Measurements from ENCODE around the gene UGT1A3. TPM values are rescaled to one million over a fixed set of nuclear protein-coding genes. Genes with fewer than 3 reads are reported as not detected.

Gene UGT1A3
- total and polyA plus RNA-seq, 2 donors (not counting 1 experiment from before 2014, with no cell fraction given): not detected

DNA sequence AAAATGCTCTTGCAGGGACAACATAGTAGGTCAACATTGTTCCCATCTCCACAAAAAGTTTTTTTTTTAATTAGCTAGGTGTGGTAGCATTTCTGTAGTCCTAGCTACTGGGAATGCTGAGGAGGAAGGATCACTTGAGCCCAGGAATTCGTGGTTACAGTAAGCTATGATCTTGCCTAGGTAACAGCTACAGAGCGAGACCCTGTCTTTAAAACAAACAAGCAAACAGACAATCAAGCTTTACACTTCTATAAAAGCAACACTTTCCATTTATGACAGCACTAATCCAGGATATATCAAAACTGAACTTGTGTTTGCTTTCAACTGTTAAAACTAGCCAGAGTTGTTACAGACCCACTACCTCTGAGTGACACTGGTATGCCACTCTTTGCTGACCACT, 12.0 kb downstream of the UGT1A3 start:
- Mint-ChIP-seq H3K4me1 (no peaks in the 10 kb centered on the region), H3K27ac (no peak overlapping the region), H3K27me3 (peaks cover 45% of the 10 kb centered on the region), H3K9me3 (ENCODE audit: insufficient read depth) (no peaks in the 10 kb centered on the region), H3K4me3 (no peak overlapping the region)
- no peak overlapping the region for H3K4me3 ChIP-seq (ENCODE audit: control extremely low read depth in 1 of 5, extremely low read depth in 1 of 5, insufficient read depth in 1 of 5, low read depth in 2 of 5, low read length in 4 of 5)
- no peak for DNase-seq
- H3K27me3 ChIP-seq (replicated peaks in 1 of 4; ENCODE audit: control extremely low read depth in 1 of 4, control insufficient read depth in 3 of 4, insufficient read depth in 4 of 4, low read length in 3 of 4): peaks cover 0 to 2% (median 0%) of the 10 kb centered on the region in 4 experiments
- POLR2A ChIA-PET: no interaction called here
- no peak overlapping the region for H2AFZ ChIP-seq (ENCODE audit: insufficient read depth, low read depth, low read length, poor library complexity, severe bottlenecking)
- no peaks in the 10 kb centered on the region for H3K79me2 ChIP-seq (ENCODE audit: control insufficient read depth, insufficient read depth, low read length)
- H3K9me3 ChIP-seq (ENCODE audit: control extremely low read depth in 1 of 3, control insufficient read depth in 2 of 3, insufficient read depth in 1 of 3, low read length in 2 of 3): peaks cover 0 to 8% (median 0%) of the 10 kb centered on the region in 3 donors
- no peak overlapping the region for H3K9ac ChIP-seq (ENCODE audit: low read length)
- CTCF ChIA-PET: interaction anchor here (0.6 kb wide), 1 partner anchor 1316 kb away, joined by 5 read pairs; no protein-coding TSS in a partner anchor
- H3K36me3 ChIP-seq (replicated peaks in 1 of 2; ENCODE audit: control extremely low read depth in 1 of 2, control insufficient read depth in 1 of 2, extremely low read depth in 1 of 2, insufficient read depth in 2 of 2, low read length in 1 of 2): no peaks in the 10 kb centered on the region
- WGBS (ENCODE audit: insufficient coverage): no CpG with 5 or more reads among the region's 2 CpGs
- H3K27ac ChIP-seq (ENCODE audit: low read length in 2 of 2): no peak overlapping the region
- no peaks in the 10 kb centered on the region for H3K4me1 ChIP-seq (ENCODE audit: control insufficient read depth in 2 of 2, insufficient read depth in 2 of 2, low read length in 2 of 2)
- no peak for ATAC-seq (ENCODE audit: low read depth)
- no peak overlapping the region for H3K4me2 ChIP-seq (replicated peaks; ENCODE audit: low read depth, low read length, poor library complexity, severe bottlenecking)
- intact Hi-C loops (cut with micrococcal nuclease): no loop called here
- no peak for TF ChIP-seq EZH2 (IDR thresholded peaks at IDR 0.05; ENCODE audit: borderline replicate concordance, insufficient read depth, low read depth, low read length, poor library complexity, severe bottlenecking)
- TF ChIP-seq, protein P1, sequence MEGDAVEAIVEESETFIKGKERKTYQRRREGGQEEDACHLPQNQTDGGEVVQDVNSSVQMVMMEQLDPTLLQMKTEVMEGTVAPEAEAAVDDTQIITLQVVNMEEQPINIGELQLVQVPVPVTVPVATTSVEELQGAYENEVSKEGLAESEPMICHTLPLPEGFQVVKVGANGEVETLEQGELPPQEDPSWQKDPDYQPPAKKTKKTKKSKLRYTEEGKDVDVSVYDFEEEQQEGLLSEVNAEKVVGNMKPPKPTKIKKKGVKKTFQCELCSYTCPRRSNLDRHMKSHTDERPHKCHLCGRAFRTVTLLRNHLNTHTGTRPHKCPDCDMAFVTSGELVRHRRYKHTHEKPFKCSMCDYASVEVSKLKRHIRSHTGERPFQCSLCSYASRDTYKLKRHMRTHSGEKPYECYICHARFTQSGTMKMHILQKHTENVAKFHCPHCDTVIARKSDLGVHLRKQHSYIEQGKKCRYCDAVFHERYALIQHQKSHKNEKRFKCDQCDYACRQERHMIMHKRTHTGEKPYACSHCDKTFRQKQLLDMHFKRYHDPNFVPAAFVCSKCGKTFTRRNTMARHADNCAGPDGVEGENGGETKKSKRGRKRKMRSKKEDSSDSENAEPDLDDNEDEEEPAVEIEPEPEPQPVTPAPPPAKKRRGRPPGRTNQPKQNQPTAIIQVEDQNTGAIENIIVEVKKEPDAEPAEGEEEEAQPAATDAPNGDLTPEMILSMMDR (IDR thresholded peaks at IDR 0.05): no peak
- H4K20me1 ChIP-seq (ENCODE audit: control insufficient read depth, insufficient read depth, low read length, poor library complexity, severe bottlenecking): no peaks in the 10 kb centered on the region

DNA sequence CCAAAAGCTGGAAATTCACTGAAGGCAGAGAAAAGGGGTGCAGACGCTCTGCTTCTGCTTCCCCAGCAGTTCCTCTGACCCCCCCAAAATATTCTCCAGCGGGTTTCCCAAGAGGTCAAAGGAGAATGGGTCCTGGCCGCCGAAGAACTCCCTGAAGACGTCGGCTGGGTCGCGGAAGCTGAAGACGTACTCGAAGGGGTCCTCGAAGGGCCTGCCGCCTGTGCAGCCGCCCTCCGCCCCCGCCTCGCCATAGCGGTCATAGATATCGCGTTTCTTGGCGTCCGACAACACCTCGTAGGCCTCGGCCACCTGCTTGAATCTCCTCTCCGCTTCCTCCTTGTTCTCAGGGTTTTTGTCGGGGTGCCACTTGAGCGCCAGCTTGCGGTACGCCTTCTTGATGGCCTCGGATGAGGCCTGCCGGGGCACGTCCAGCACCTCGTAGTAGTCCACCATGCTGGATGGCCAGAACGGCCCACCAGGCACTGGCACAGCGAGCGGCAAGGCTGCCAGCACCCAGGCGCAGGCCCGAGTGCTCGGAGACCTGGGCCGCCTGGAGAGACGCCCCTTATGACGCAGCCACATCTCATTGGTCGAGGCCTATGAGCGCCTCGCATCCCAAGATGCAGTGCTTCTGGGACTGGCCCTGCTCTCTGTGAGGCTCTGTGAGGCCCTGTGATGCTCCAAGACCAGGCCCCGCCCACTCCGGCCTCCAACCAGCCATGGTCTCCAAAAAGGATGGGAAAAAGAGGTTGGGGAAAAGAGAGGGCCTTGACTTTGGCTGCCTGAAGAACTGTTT, 14.8 kb downstream of the UGT1A3 start:
- DNase-seq (no peak), ATAC-seq (ENCODE audit: low read depth) (no peak)
- Histone ChIP-seq H3K27ac (ENCODE audit: low read length in 2 of 2) (no peak overlapping the region), H3K36me3 (replicated peaks in 1 of 2; ENCODE audit: control extremely low read depth in 1 of 2, control insufficient read depth in 1 of 2, extremely low read depth in 1 of 2, insufficient read depth in 2 of 2, low read length in 1 of 2) (no peaks in the 10 kb centered on the region), H3K4me1 (ENCODE audit: control insufficient read depth in 2 of 2, insufficient read depth in 2 of 2, low read length in 2 of 2) (no peaks in the 10 kb centered on the region), H3K9ac (ENCODE audit: low read length) (no peak overlapping the region), H3K9me3 (ENCODE audit: control extremely low read depth in 1 of 3, control insufficient read depth in 2 of 3, insufficient read depth in 1 of 3, low read length in 2 of 3) (peaks cover 0 to 8% (median 0%) of the 10 kb centered on the region in 3 donors), H3K27me3 (replicated peaks in 1 of 4; ENCODE audit: control extremely low read depth in 1 of 4, control insufficient read depth in 3 of 4, insufficient read depth in 4 of 4, low read length in 3 of 4) (peaks cover 0 to 3% (median 0%) of the 10 kb centered on the region in 4 experiments), H2AFZ (ENCODE audit: insufficient read depth, low read depth, low read length, poor library complexity, severe bottlenecking) (no peak overlapping the region), H3K79me2 (ENCODE audit: control insufficient read depth, insufficient read depth, low read length) (no peaks in the 10 kb centered on the region), H4K20me1 (ENCODE audit: control insufficient read depth, insufficient read depth, low read length, poor library complexity, severe bottlenecking) (no peaks in the 10 kb centered on the region), H3K4me2 (replicated peaks; ENCODE audit: low read depth, low read length, poor library complexity, severe bottlenecking) (no peak overlapping the region), H3K4me3 (ENCODE audit: control extremely low read depth in 1 of 5, extremely low read depth in 1 of 5, insufficient read depth in 1 of 5, low read depth in 2 of 5, low read length in 4 of 5) (no peak overlapping the region)
- Mint-ChIP-seq H3K9me3 (ENCODE audit: insufficient read depth) (no peaks in the 10 kb centered on the region), H3K27me3 (peaks cover 45% of the 10 kb centered on the region), H3K4me3 (no peak overlapping the region), H3K27ac (no peak overlapping the region), H3K4me1 (no peaks in the 10 kb centered on the region)
- 96% methylated on average over 41 of the region's 46 CpGs for WGBS (ENCODE audit: insufficient coverage)
- ChIA-PET CTCF (no interaction called here), POLR2A (no interaction called here)
- TF ChIP-seq EZH2 (IDR thresholded peaks at IDR 0.05; ENCODE audit: borderline replicate concordance, insufficient read depth, low read depth, low read length, poor library complexity, severe bottlenecking): no peak
- TF ChIP-seq, protein P1 (IDR thresholded peaks at IDR 0.05): no peak
- intact Hi-C loops (cut with micrococcal nuclease): no loop called here

All from B cell (primary cell).